Stimulated activated CD4-positive, alpha-beta T cell treated with anti-CD3 and anti-CD28 coated beads, Interleukin-1b, Interleukin-23, amount 100 ng/mL, for 48 hours (primary cell): ENCODE data around the gene CCL21.
"Not testable (repeated sequence)": the region's sequence is repeated elsewhere in the genome, so short reads cannot be mapped to it uniquely, and the experiment has no call there.

Experiments used
- DNase-seq: peaks from one replicate; pipeline ENCODE4 v3.0.0-alpha.2; 2020

Gene CCL21

DNA sequence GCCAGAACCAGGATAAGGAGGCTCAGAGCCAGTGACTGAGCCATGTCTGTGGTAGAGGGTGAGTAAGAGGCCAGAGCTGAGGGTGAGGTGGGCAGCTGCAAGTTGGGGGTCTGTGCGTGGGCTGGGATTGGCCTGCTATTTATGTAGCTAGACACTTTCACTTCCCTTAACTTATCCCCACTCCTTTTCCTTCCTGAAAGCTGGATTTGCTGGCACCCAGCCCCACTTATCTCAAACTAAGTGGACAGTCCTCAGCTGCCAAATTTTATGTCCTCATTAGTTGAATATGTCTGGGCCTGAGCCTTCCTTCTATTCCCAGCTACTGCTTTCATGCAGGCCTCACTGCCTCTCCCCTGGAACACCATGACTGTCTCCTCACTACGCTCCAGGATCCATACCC, at the start of gene CCL21:
TSS of gene CCL21 (minus strand) at position 114 of the 400 bp plus-strand sequence. CDS start at position 44, 70 bp downstream.
- DNase-seq, result no peak

DNA sequence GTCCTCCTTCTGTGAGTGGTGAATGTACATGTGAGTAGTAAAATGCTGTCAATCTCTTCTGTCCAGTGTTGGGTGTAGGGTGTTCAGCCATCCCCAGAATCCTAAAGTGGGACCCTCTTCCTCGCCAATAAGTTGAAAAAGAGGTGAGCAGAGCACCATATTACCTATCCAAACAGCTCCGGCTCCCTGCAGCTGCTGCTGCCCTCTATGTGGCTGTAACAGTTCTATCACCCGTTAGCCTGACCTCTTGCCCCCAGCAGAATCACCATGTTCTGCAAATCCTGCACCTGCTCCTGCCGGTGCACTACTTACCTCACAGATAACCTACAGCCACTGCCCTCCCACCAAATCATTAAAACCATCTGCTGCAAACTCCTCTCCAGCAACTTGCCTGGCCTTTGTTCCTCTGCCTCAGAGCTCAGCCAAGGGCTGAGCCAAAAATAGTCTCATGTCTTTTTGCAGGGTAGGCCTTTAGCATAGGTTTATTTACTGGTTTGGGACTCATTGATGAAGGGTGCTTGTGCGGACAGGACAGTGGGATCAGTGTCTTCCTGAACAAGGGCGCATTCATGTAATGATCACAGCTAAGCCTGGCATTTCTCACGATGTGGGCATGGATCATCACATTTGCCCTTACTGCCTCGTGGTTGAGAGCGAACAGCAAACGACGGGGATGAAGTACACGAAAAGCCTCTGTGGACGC, 49.6 kb upstream of the CCL21 start:
- DNase-seq, result no peak

DNA sequence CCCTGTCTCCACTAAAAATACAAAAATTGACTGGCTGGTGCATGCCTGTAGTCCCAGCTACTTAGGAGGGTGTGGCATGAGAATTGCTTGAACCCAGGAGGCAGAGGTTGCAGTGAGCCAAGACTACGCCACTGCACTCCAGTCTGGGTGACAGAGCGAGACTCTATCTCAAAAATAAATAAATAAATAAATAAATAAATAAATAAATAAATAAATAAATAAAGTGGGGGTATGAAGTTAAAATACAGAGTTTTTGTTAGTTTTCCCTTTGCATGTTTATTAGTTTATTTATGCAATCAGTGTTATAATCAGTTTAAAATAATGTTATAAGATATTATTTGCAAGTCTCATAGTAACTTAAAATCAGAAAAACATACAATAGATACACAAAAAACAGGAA, 40.4 kb upstream of the CCL21 start:
- DNase-seq, result not testable (repeated sequence)

DNA sequence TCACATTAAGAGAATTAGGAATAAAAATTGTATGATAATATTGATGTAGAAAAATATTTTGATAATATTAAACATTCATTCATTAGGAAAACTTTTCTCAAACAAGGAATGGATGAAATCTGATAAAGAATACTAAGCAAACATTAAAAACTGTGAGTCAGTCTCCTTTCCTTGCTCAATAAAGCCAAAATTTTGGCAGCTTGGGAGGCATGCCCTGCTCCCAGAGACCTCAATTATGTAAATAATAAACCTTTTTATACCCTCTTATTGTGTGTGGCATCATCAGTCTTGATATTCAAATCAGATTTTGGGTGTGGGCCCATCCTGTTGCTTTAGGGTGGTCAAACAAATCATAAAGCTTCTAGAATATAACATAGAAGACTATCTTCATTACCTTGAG, 36.6 kb upstream of the CCL21 start:
- DNase-seq, result no peak

DNA sequence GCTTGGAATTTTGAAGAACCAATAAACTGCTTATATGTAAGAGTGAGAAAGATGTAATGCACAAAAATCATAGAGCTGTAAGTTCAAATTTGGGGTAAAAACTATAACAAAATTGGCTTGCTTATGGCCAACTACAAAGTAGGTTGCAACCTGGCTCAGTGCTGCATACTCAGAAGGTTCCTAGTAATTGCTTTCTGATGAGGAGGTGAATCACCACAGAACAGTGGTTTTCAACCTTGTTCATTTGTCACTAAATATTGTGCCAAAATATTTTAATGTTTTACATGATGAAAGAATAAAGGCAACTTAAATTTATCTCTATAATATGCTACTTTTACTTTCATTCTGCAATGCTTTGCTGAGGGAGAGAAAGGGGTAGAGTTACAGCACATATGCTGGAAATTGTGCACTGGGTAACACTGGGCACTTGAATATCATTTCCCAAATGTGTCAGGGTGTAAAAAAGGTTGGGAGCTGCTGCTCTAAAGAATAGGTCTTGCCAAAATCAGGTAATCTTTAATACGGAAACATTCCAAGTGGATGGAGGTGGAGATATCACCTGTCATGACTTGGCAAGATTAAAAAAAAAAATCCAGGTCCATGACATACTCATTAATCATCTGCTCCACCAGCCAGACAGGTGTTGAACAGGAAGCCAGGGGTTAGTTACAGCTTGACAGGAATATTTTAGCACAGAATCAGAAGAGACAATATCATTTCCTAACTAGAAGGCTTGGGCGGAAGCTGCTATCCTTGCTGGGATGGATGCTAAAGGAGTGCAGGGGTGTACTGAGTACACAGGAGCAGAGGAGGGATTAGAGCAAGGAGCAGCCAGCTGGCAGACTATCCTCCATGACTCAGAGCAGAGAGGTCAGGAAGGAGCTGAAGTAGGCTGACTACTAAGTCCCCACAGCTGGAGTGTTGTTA, 34.6 kb upstream of the CCL21 start:
- no peak for DNase-seq

- DNase-seq, result no peak
Observed at GRCh38 chr9:34742710-34743109, 32.8 kb upstream of the CCL21 start.

DNA sequence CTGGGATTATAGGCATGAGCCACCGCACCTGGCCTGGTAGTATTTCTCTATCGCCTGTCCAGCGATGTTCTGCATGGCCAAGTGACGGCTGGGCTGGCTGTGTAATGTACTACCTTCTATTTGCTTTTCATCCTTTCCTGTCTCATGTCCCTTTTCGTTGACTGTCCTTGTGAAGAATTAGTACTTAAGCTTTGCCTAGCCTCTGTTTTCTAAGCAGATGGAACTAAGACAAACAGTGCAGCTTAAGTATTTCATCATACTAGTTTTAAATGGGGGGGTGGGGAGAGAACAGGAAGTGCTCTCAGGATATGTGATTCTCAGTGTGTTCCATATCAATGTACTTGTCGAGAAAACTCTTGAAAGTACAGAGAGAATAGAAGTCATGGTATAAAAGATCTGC, 31.7 kb upstream of the CCL21 start:
- DNase-seq, result no peak

GRCh38 chr9:34740176-34740575, 30.2 kb upstream of the CCL21 start:
- DNase-seq, result not testable (repeated sequence)

DNA sequence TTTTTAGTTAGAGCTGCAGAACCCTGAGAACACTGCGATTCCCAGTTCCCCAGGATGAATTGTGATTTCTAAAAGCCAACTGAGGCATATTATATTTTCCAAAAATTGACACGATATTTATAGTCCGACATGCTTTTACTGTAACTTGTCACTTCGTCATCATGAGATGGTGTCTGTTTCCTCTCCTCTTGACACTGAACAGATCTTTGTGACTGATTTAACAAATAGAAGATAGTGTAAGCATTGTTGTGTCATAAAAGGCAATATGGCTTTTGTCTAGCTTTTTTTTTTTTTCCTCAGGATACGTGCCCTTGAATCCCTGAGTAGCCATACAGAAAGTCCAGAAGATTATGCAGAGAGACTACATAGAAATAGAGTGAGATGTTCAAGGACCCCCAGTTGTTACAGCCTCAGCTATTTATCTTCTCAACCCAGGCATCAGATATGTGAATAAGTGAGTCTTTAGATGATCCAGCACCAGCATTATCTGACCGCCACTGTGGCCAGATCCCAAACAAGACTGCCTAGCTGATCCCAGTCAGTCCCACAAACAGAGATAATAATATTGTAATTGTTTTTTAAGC, 27.8 kb upstream of the CCL21 start:
- no peak for DNase-seq

DNA sequence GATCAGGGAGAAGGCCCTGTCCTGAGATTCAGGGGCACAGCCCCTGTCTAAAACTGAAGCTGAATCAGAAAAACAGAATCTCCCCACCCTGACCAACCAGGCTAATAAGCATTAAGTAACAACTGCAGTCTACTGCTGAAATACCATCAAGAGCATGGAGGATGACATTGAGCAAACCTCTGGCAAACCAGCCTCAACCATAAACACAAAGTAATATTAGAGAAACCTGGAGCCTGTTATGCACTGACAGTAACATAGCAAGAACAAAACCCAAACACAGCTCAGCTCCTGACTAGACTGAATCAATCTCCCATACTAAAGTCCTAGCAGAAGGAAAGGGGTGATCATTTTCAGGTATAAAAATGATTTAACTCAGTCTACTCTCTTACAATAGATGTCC, 24.8 kb upstream of the CCL21 start:
- no peak for DNase-seq

DNA sequence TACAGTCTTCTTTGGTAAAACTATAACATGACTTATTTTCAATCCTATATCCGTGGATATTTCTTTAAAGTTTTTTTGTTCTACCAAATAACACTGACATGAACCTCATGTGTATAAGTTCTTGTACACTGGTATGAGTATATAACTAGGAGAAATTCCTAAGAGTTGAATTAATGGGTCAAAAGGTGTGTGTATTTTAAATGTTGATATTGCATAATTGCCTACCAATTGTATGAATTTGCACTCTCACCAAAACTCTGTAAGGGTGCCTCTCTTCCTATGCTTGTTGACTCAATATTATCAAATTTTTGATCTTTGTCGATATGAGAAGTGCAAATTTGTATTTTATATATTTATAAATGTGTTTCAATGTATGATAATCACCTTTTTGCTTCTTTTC, 22.9 kb upstream of the CCL21 start:
- no peak for DNase-seq

- DNase-seq, result no peak
Observed at GRCh38 chr9:34732478-34732877, 22.5 kb upstream of the CCL21 start.

DNA sequence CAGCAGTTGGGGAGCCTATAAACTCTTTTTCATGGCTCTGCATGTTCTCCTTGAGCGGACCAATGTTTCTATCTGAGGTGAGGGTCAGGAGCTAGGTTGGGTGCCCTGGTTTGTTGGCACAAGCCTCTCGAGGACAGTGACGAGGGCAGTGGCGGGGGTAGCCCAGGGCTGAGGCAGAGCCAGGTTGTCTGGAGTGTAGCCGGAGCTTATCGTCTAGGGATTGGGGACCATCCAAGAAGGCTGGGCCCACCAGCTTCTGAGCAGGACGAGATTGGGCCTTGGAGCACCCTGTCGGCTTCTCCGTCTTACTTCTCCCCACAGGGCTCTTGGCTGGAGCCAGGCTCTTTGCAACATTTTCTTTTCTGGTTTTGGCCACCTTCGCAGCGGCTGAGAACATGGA, 13.2 kb upstream of the CCL21 start:
- DNase-seq, result no peak

GRCh38 chr9:34719769-34720025, 9.8 kb upstream of the CCL21 start:
- not testable (repeated sequence) for DNase-seq

DNA sequence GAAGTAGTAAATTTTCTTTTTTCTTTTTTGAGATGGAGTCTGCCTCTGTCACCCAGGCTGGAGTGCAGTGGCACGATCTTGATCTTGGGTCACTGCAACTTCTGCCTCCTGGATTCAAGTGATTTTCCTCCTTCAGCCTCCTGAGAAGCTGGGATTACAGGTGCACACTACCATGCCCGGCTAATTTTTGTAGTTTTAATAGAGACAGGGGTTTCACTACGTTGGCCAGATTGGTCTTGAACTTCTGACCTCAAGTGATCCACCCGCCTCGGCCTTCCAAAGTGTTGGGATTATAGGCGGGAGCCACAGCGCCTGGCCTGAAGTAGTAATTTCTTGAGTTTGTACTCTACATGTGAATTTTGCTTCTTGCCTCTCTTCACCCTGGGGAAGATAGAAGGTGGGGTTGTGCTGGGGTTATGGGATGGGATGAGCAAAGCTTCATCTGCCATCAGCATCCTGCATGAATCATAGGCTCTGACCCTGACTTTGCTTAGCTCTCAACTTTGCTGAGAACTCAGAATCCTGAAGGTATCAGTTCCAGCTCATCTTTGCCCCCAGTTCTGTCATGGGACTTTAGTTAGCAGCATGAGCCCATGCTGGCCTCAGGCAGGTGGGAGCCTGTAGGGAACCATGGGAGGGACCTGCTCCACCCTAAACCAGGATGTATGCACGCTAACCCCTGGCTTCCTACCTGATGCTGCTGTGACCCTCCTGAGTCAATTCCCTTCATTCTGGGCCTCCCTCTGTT, 9.3 kb upstream of the CCL21 start:
- no peak for DNase-seq

DNA sequence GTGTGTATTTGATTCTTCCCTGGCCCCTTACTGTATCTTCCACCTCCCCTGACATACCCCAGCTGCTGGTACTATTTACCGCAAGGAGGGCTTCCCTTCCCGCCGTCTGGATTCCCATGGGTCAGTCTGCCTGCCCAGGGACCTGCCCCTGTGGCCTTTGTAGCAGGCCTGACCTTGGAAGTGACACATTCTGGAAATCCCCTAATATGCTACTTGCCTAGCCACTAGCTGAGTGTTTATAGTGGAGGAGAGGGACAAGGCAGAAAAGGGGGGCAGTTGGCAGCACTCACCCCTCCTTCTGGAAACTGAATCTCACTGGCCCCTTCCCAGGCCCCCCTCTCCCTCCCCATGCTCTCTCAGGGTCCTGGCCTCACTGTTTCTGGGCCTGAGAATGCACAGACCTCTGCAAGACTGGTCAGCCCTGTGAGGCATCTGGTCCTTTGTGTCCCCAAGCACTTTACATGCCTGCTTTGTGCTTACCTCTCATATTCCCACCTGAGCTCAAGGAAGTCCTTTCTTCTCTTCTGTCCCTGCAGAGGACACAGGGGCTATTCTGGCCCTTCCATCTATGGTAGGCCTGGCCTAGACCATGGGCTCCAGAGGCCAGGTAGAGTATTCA, 8.2 kb upstream of the CCL21 start:
- no peak for DNase-seq

- no peak for DNase-seq
Observed at GRCh38 chr9:34716711-34717110, 6.8 kb upstream of the CCL21 start.

- DNase-seq, result no peak
Observed at GRCh38 chr9:34715639-34716215, 5.8 kb upstream of the CCL21 start.

DNA sequence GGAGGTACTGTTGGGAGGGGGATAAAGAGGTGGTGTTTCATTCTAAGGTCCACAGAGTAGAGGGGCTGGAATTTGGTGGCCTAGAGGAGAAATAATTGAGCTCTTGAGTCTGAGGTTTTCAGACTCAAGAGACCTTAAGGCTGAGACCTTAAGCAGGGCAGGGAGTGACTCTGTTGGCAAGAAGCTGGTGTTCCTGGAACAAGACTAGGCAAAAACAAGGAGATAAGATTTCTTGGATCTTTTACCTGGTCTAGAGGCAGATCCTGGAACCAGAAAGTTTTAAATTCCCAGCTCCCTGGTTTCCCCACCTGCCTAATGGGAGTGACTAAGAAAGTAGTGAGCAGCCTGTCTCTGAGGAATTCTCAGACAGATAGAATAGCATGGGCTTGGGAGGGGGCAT, 4.1 kb upstream of the CCL21 start:
- no peak for DNase-seq

- DNase-seq, result no peak
Observed at GRCh38 chr9:34712140-34712539, 2.2 kb upstream of the CCL21 start.

GRCh38 chr9:34709196-34709978, 549 bp downstream of the CCL21 start:
- no peak for DNase-seq

- DNase-seq, result no peak
Observed at GRCh38 chr9:34707130-34707529, 2.8 kb downstream of the CCL21 start.
